A549 (cell line): Measurements from ENCODE around the gene SEC24D. TPM values are rescaled to one million over a fixed set of nuclear protein-coding genes. Genes with fewer than 3 reads are reported as not detected.
A peak's percentile ranks its signal among the peaks of the same experiment; 100 is the strongest.

Source experiments
- ATAC-seq, 2 experiments: fragments of 200-7000 bp in 1 of 2; fragments of >200 bp in 1 of 2; cut with Nextera tagmentation in 1 of 2; cut with Tn5 transposase in 1 of 2; 3 replicates each; pipeline versions ENCODE4 v1.8.0 to v1.9.1; 2018 to 2020; ENCODE audit warnings: mild to moderate bottlenecking in 1 of 2, moderate library complexity in 1 of 2
- CTCF ChIA-PET: fragments of 300-600 bp; sonication (Branson Sonifier 250); formaldehyde crosslinking; extraction: SDS; loops from one replicate; lab custom pipeline; 2021; ENCODE audit warnings: antibody characterized with exemption, inconsistent platforms; lab: Yijun Ruan, JAX
- POLR2A ChIA-PET: fragments of 350-600 bp; formaldehyde crosslinking; extraction: SDS; loops from one replicate; lab custom pipeline; 2021; ENCODE audit warnings: antibody characterized with exemption, inconsistent platforms; lab: Yijun Ruan, JAX
- DNase-seq, 2 experiments: peaks; one replicate each; pipeline versions ENCODE4 v3.0.0 to v3.0.0-alpha.2; 2011 to 2016; ENCODE audit warnings: low read depth in 1 of 2, low spot score in 1 of 2
- FAIRE-seq: peaks from 2 replicates; lab custom pipeline; 2011; peaks lifted over from hg19 to GRCh38; lab: Jason Lieb, UNC
- H3K27ac ChIP-seq, 2 experiments: fragments of >200 bp; sonication (Bioruptor Twin); formaldehyde crosslinking; 3 replicates each; pipeline ENCODE4 v1.5.1; 2016 to 2017
- H3K4me1 ChIP-seq: fragments of >200 bp; sonication (Bioruptor Twin); formaldehyde crosslinking; 3 replicates; pipeline ENCODE4 v1.6.1; 2016
- H3K4me2 ChIP-seq: fragments of >200 bp; sonication (Bioruptor Twin); formaldehyde crosslinking; 3 replicates; pipeline ENCODE4 v1.6.1; 2016
- H3K4me3 ChIP-seq: fragments of >200 bp; sonication (Bioruptor Twin); formaldehyde crosslinking; 3 replicates; pipeline ENCODE4 v1.5.1; 2016
- H3K9me3 ChIP-seq: fragments of >200 bp; sonication (Bioruptor Twin); formaldehyde crosslinking; 3 replicates; pipeline ENCODE4 v1.6.1; 2016
- CHD2 ChIP-seq: fragments of 150-350 bp; IDR thresholded peaks from 2 replicates; pipeline ENCODE4 v1.6.1; 2014; ENCODE audit warnings: low read length; ENCODE audit not compliant: partially characterized antibody
- CHD4 ChIP-seq: fragments of 200-600 bp; sonication (generic); IDR thresholded peaks from 2 replicates; pipeline ENCODE4 v1.6.1; 2016; ENCODE audit warnings: antibody characterized with exemption, mild to moderate bottlenecking, borderline replicate concordance
- EHF ChIP-seq: fragments of 250-450 bp; sonication (Bioruptor Pico); IDR thresholded peaks from 2 replicates; pipeline ENCODE4 v1.5.0; 2020; ENCODE audit warnings: mild to moderate bottlenecking
- EHMT2 ChIP-seq: fragments of 200-600 bp; sonication (generic); IDR thresholded peaks from 2 replicates; pipeline ENCODE4 v1.6.1; 2016; ENCODE audit warnings: antibody characterized with exemption, low read depth, mild to moderate bottlenecking, moderate library complexity
- FOSB ChIP-seq: fragments of 250-450 bp; sonication (Bioruptor Pico); IDR thresholded peaks from 2 replicates; pipeline ENCODE4 v1.5.0; 2020; ENCODE audit warnings: mild to moderate bottlenecking, moderate library complexity
- FOSL2 ChIP-seq, 2 experiments: fragments of 450-650 bp in 1 of 2; fragments of >200 bp in 1 of 2; sonication (Bioruptor Twin) in 1 of 2; formaldehyde crosslinking; IDR thresholded peaks; 2 replicates each; pipeline versions ENCODE4 v1.5.0 to v1.6.1; 2016 to 2020; ENCODE audit warnings: mild to moderate bottlenecking in 1 of 2, moderate library complexity in 1 of 2
- HDAC2 ChIP-seq: fragments of 200-600 bp; sonication (generic); IDR thresholded peaks from 2 replicates; pipeline ENCODE4 v1.6.1; 2016
- KDM1A ChIP-seq: fragments of 200-600 bp; sonication (generic); IDR thresholded peaks from 2 replicates; pipeline ENCODE4 v1.6.1; 2016; ENCODE audit warnings: low read depth, mild to moderate bottlenecking
- MAZ ChIP-seq: fragments of 150-350 bp; IDR thresholded peaks from 2 replicates; pipeline ENCODE4 v1.6.1; 2014; ENCODE audit warnings: antibody characterized with exemption, low read depth, low read length, borderline replicate concordance
- NFE2L2 ChIP-seq: fragments of 150-350 bp; conservative IDR thresholded peaks from 2 replicates; pipeline ENCODE4 v1.6.1; 2014; ENCODE audit warnings: low read length
- POLR2AphosphoS2 ChIP-seq: conservative IDR thresholded peaks from 2 replicates; pipeline ENCODE4 v1.6.1; 2012; ENCODE audit warnings: low read length, improper control_type of control experiment, inconsistent platforms
- RAD21 ChIP-seq, 2 experiments: fragments of >200 bp in 1 of 2; sonication (Bioruptor Twin) in 1 of 2; formaldehyde crosslinking in 1 of 2; IDR thresholded peaks in 1 of 2; conservative IDR thresholded peaks in 1 of 2; 2 replicates in 1 of 2; 3 replicates in 1 of 2; pipeline ENCODE4 v1.6.1; 2012 to 2018; ENCODE audit warnings: inconsistent platforms in 1 of 2
- RFX5 ChIP-seq: fragments of 450-650 bp; IDR thresholded peaks from 2 replicates; pipeline ENCODE4 v1.7.1; 2014; ENCODE audit warnings: antibody characterized with exemption, mild to moderate bottlenecking, moderate library complexity
- RNF2 ChIP-seq: fragments of 200-600 bp; sonication (generic); IDR thresholded peaks from 2 replicates; pipeline ENCODE4 v1.6.1; 2016; ENCODE audit warnings: low read depth, mild to moderate bottlenecking, antibody characterized with exemption, moderate library complexity, borderline replicate concordance
- TP53 ChIP-seq: fragments of 250-450 bp; sonication (Bioruptor Pico); IDR thresholded peaks from 2 replicates; pipeline ENCODE4 v1.5.0; 2021; ENCODE audit warnings: mild to moderate bottlenecking, moderate library complexity
- ZNF302 ChIP-seq: fragments of 250-450 bp; sonication (Bioruptor Pico); IDR thresholded peaks from 2 replicates; pipeline ENCODE4 v1.9.0; 2021; ENCODE audit warnings: inconsistent platforms, mild to moderate bottlenecking, moderate library complexity
- WGBS: methylation state at CpG from one replicate; pipeline ENCODE4 v1.1.6; 2017; ENCODE audit errors: missing lambda C conversion rate; 5-methylcytosine and 5-hydroxymethylcytosine counted together
- polyA plus RNA-seq, 4 experiments: library from polyadenylated mRNA; depleted of rRNA in 3 of 4; stranded (reverse); fragments of >200 nt; fragmentation: RNase III in 1 of 4; extraction: RNeasy Plus Mini Kit Qiagen cat#74134 plus additional on column Dnase treatment in 1 of 4; gene quantifications; 2 replicates in 3 of 4; 3 replicates in 1 of 4; pipeline ENCODE4 v1.2.3, GENCODE V29; 2011 to 2017
- TF ChIP-seq, protein P1 (sequence below): fragments of 450-650 bp; IDR thresholded peaks from 2 replicates; pipeline ENCODE4 v1.6.1; 2014; ENCODE audit warnings: antibody characterized with exemption
- TF ChIP-seq, protein P2 (sequence below): fragments of >200 bp; sonication (Bioruptor Twin); formaldehyde crosslinking; IDR thresholded peaks from 3 replicates; pipeline ENCODE4 v1.5.1; 2016
- TF ChIP-seq, protein P3 (sequence below): fragments of 250-450 bp; sonication (Bioruptor Pico); IDR thresholded peaks from 2 replicates; pipeline ENCODE4 v1.5.0; 2021; ENCODE audit warnings: mild to moderate bottlenecking, moderate library complexity, borderline replicate concordance
- TF ChIP-seq, protein P4 (sequence below): fragments of >200 bp; sonication (Bioruptor Twin); formaldehyde crosslinking; IDR thresholded peaks from 2 replicates; pipeline ENCODE4 v1.6.1; 2016
- TF ChIP-seq, protein P5 (sequence below): fragments of 250-450 bp; sonication (Bioruptor Pico); IDR thresholded peaks from 2 replicates; pipeline ENCODE4 v1.5.0; 2020; ENCODE audit warnings: low read depth, mild to moderate bottlenecking, moderate library complexity
- TF ChIP-seq, protein P6 (sequence below): IDR thresholded peaks from 2 replicates; pipeline ENCODE4 v1.6.1; 2012
- TF ChIP-seq, protein P7 (sequence below): IDR thresholded peaks from 2 replicates; pipeline ENCODE4 v1.6.1; 2012

SEC24D gene
- polyA plus RNA-seq, 2 of the 4 experiments (the other 2 are of a cell fraction): 12.8 to 15.6 TPM

DNA sequence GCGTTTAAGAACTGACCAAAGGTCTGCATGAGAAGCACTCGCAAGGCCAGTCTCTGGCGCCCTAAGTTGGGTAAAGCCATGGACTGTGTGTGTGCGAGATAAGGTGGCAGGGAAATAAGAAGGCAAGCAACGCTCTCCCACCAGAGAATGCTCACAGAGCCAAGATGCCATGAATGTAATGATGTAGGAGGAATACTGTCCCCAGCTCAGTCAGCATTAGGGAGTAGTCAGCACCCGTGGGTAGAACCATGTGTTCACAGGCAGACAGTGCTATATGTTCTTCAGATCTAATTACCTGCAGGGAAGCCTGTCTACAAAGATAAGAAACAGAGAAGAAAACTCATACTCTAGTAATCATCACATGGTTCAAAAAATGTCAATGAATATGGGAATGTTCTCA, 68.8 kb downstream of the SEC24D start:
- no peak for ATAC-seq
- peaks cover 8% of the 10 kb centered on the region; the same call in 2 of the 3 replicates for H3K4me1 ChIP-seq
- H3K9me3 ChIP-seq: no peaks in the 10 kb centered on the region
- no peak for DNase-seq
- H3K4me2 ChIP-seq: no peak overlapping the region
- no peak overlapping the region for H3K4me3 ChIP-seq
- no peak for TF ChIP-seq MAZ
- TF ChIP-seq TP53: no peak
- TF ChIP-seq KDM1A: no peak
- TF ChIP-seq, protein P1, sequence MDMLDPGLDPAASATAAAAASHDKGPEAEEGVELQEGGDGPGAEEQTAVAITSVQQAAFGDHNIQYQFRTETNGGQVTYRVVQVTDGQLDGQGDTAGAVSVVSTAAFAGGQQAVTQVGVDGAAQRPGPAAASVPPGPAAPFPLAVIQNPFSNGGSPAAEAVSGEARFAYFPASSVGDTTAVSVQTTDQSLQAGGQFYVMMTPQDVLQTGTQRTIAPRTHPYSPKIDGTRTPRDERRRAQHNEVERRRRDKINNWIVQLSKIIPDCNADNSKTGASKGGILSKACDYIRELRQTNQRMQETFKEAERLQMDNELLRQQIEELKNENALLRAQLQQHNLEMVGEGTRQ: no peak
- TF ChIP-seq, all 56 proteins: peak for 0
- CTCF ChIA-PET: interaction anchor here (0.9 kb wide), 1 partner anchor 98 kb away, joined by 3 read pairs; no protein-coding TSS in a partner anchor
- 94% methylated on average over 6 of the region's 6 CpGs for WGBS
- FAIRE-seq: no peak
- no peak overlapping the region for H3K27ac ChIP-seq
- POLR2A ChIA-PET: no interaction called here

DNA sequence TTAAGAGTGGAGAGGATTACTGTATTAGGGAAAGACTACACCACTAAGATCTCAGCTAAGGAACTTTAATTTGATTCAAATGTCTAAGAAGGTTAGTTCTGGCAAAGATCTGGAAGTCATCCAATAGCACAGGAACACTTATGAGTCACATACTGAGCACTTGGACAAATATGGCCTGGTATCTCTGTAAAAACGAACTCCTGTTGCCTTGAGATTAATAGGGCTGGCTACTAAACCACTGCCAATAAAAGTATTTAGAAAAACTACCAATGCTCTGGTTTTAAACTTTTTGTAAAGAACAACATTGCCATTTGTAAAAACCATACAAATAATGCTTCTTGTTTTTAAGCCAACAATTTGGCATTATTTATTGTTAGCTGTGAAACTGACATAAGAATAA, 70.5 kb downstream of the SEC24D start:
- peak; percentile 17 to 32 for DNase-seq
- H3K27ac ChIP-seq: no peak overlapping the region
- peaks cover 8% of the 10 kb centered on the region; the same call in 2 of the 3 replicates for H3K4me1 ChIP-seq
- ChIA-PET CTCF (no interaction called here), POLR2A (no interaction called here)
- WGBS: 4% methylated on average over 1 of the region's 1 CpG
- no peaks in the 10 kb centered on the region for H3K9me3 ChIP-seq
- TF ChIP-seq, protein P2, sequence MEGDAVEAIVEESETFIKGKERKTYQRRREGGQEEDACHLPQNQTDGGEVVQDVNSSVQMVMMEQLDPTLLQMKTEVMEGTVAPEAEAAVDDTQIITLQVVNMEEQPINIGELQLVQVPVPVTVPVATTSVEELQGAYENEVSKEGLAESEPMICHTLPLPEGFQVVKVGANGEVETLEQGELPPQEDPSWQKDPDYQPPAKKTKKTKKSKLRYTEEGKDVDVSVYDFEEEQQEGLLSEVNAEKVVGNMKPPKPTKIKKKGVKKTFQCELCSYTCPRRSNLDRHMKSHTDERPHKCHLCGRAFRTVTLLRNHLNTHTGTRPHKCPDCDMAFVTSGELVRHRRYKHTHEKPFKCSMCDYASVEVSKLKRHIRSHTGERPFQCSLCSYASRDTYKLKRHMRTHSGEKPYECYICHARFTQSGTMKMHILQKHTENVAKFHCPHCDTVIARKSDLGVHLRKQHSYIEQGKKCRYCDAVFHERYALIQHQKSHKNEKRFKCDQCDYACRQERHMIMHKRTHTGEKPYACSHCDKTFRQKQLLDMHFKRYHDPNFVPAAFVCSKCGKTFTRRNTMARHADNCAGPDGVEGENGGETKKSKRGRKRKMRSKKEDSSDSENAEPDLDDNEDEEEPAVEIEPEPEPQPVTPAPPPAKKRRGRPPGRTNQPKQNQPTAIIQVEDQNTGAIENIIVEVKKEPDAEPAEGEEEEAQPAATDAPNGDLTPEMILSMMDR: no peak
- TF ChIP-seq FOSL2 (IDR thresholded peaks at IDR 0.05): no peak
- TF ChIP-seq FOSL2 (CRISPR knock-in tag; IDR thresholded peaks at IDR 0.05): peak; percentile 26; the same call in 1 of the 2 replicates
- TF ChIP-seq RNF2: no peak
- peak in 1 of 2 experiments; percentile 47; a peak in 1 of 6 replicates for ATAC-seq
- no peak overlapping the region for H3K4me3 ChIP-seq
- peak overlapping the region; percentile 41; the same call in 2 of the 3 replicates for H3K4me2 ChIP-seq
- no peak for FAIRE-seq

DNA sequence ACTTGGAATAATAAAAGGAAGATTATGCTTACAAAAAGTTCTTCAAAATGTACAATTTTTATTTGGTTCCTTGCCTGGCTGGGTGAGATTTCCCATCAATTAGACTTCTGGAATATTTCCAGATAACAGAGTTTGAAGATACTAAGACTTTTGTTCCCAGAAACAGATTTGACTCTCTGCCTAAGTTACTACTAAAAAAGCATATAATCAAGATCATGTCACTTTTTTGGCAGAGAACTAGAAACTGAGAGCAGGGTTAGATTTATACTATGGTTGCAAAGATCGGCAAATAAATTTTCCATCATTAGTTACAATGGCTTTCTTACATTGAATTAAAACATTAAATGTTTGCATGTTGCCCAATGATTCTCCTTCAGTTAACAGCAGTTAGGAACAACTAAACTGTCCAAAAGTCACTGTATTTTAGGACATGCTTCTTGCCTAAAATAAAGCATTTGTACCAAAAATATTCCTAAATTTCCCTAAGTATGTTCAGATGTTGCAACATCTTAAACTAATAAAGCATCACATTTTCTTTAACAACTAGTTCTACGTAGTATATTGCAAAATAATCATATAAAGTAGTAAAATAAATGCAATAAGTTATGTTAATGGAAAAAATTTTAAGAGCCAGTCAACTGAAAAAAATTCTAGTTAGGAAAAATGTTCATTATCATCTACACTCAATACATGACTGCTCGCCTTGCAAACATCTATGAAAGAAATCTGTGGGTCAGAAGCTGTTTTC, 73.0 kb downstream of the SEC24D start:
- FAIRE-seq (no peak), DNase-seq (no peak), ATAC-seq (no peak)
- ChIA-PET POLR2A (no interaction called here), CTCF (interaction anchor here (1.0 kb wide), 1 partner anchor 207 kb away, joined by 3 read pairs; no protein-coding TSS in a partner anchor)
- no peak overlapping the region for H3K27ac ChIP-seq
- H3K4me3 ChIP-seq: no peak overlapping the region
- peaks cover 8% of the 10 kb centered on the region; the same call in 2 of the 3 replicates for H3K4me1 ChIP-seq
- 90% methylated on average over 3 of the region's 3 CpGs for WGBS
- no peaks in the 10 kb centered on the region for H3K9me3 ChIP-seq
- no peak for TF ChIP-seq RAD21 (conservative IDR thresholded peaks at IDR 0.05 in 1 of 2, IDR thresholded peaks at IDR 0.05 in 1 of 2)
- TF ChIP-seq HDAC2: no peak
- TF ChIP-seq EHMT2: no peak
- TF ChIP-seq RNF2: no peak
- TF ChIP-seq ZNF302 (CRISPR knock-in tag): no peak
- TF ChIP-seq, protein P3, sequence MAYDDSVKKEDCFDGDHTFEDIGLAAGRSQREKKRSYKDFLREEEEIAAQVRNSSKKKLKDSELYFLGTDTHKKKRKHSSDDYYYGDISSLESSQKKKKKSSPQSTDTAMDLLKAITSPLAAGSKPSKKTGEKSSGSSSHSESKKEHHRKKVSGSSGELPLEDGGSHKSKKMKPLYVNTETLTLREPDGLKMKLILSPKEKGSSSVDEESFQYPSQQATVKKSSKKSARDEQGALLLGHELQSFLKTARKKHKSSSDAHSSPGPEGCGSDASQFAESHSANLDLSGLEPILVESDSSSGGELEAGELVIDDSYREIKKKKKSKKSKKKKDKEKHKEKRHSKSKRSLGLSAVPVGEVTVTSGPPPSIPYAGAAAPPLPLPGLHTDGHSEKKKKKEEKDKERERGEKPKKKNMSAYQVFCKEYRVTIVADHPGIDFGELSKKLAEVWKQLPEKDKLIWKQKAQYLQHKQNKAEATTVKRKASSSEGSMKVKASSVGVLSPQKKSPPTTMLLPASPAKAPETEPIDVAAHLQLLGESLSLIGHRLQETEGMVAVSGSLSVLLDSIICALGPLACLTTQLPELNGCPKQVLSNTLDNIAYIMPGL: no peak
- TF ChIP-seq, protein P4, sequence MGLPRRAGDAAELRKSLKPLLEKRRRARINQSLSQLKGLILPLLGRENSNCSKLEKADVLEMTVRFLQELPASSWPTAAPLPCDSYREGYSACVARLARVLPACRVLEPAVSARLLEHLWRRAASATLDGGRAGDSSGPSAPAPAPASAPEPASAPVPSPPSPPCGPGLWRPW: no peak
- TF ChIP-seq, protein P5, sequence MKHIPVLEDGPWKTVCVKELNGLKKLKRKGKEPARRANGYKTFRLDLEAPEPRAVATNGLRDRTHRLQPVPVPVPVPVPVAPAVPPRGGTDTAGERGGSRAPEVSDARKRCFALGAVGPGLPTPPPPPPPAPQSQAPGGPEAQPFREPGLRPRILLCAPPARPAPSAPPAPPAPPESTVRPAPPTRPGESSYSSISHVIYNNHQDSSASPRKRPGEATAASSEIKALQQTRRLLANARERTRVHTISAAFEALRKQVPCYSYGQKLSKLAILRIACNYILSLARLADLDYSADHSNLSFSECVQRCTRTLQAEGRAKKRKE (CRISPR knock-in tag): no peak
- no peak for TF ChIP-seq POLR2AphosphoS2
- no peak for TF ChIP-seq EHF (CRISPR knock-in tag)
- no peak for TF ChIP-seq RFX5
- TF ChIP-seq NFE2L2: no peak
- TF ChIP-seq, protein P6, sequence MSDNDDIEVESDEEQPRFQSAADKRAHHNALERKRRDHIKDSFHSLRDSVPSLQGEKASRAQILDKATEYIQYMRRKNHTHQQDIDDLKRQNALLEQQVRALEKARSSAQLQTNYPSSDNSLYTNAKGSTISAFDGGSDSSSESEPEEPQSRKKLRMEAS: no peak
- no peak for TF ChIP-seq CHD2
- TF ChIP-seq, protein P7, sequence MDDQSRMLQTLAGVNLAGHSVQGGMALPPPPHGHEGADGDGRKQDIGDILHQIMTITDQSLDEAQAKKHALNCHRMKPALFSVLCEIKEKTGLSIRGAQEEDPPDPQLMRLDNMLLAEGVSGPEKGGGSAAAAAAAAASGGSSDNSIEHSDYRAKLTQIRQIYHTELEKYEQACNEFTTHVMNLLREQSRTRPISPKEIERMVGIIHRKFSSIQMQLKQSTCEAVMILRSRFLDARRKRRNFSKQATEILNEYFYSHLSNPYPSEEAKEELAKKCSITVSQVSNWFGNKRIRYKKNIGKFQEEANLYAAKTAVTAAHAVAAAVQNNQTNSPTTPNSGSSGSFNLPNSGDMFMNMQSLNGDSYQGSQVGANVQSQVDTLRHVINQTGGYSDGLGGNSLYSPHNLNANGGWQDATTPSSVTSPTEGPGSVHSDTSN: no peak
- no peak for TF ChIP-seq CHD4
- TF ChIP-seq FOSB (CRISPR knock-in tag): no peak
- no peak overlapping the region for H3K4me2 ChIP-seq
